Activated CD4-positive, alpha-beta T cell treated with anti-CD3 and anti-CD28 coated beads, Interleukin-10, Interleukin-2, amounts not matched to agents 100 ng/mL and 50 ng/mL, durations not matched to agents 16 hours and 8 hours (primary cell): ENCODE results near the gene ZBTB20.

ENCODE experiments used
- DNase-seq: peaks from one replicate; pipeline ENCODE4 v3.0.0-alpha.2; 2020

The ZBTB20 gene

DNA sequence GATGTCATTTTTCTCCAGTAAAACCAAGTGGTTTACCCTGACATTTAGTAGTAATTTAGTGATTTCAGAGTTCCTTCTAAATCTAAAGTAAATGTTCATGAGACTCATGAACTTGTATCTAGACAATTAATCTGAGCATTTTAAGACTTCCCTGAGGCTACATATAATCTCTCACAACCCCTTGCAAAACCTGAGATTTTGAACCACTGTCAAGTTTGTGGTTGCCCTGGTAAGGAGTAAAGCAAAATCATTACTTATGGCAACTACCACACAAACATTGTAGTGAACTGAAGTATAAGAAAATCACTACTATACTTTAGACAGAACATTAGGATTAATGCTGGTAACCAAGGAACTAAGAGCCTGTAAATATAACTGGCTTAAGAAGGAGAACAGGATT is 483.1 kb downstream of the ZBTB20 start:
- DNase-seq, result no peak

DNA sequence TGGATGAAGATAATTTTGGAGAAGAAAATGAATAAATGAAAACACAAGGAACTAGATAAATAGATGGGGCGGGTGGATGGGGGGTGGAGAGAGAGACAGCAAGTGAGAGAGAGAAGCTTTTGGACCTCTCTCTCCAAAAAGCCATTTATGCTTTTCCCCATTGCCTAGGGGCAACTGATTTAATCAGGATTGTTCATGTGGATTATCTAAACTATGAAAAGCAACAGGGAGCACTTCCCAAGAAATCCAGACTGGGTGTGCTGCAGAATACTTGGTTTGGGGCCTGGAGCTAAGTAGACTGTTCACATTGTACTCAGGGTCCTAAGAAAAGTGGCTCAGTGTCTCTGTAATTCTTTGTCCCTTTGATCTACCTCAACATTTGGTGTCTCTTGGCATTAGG is 486.3 kb downstream of the ZBTB20 start:
- no peak for DNase-seq

DNA sequence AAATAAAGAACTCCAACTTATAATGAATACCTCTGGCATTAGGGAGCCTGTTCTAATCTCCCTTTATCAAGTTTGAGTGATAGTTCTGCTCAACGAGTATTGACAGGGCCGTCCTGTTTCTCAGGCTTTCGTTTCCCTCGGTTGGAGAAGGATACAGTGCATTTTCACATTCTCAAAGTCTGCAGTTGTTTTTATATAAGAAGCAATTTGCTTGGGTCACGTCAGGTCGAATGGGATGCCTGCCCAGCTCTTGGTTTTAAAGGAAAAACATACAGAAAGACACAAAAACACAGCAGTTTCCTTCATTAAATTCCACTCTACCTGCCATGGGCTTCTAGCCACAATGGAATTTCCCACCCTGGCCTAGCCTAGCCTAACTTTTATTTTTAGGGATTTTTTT is 487.0 kb downstream of the ZBTB20 start:
- no peak for DNase-seq

- no peak for DNase-seq
Observed at GRCh38 chr3:114659109-114660061, 487.7 kb downstream of the ZBTB20 start.

DNA sequence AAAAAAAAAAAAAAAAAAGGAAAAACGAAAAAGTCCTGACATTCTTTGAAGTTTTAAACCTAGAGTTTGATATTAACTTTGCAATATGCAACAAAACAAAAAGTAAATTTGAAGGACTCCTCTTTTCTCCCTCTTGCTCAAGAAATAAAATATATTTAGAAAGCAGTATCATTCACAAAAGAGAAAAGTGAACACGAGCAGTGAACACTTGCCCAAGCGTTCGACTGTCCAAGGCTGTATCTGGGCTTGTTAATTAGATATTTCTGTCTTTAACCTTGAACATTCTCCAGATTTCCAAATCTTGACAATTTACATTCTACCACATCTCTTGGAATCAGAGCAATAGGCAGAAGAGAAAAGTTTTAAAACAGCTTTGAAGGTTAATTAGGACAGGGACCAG is 495.5 kb downstream of the ZBTB20 start:
- no peak for DNase-seq

DNA sequence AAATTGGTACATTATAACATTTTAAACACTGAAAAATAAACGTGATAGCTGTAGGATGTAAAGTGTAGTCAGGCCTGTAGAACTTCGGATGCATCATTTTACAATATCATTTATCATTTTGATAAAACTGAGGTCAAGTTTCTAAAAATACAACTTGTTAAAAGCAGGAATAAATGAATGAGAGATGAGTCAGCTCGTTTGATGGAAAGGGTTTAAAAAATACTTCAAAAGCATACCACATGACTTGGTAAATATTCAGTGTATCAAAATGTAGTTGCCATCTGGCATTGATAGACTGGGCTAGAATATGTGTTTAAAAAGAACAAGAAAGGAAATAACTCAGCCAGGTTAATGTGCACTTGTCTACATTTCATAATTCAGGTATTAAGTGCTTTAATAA is 496.3 kb downstream of the ZBTB20 start:
- no peak for DNase-seq

- no peak for DNase-seq
Observed at GRCh38 chr3:114649331-114649730, 497.8 kb downstream of the ZBTB20 start.

GRCh38 chr3:114646526-114646925 is 500.6 kb downstream of the ZBTB20 start:
- no peak for DNase-seq

- no peak for DNase-seq
Observed at GRCh38 chr3:114645392-114645791, 501.7 kb downstream of the ZBTB20 start.

GRCh38 chr3:114644367-114644766 is 502.7 kb downstream of the ZBTB20 start:
- no peak for DNase-seq

DNA sequence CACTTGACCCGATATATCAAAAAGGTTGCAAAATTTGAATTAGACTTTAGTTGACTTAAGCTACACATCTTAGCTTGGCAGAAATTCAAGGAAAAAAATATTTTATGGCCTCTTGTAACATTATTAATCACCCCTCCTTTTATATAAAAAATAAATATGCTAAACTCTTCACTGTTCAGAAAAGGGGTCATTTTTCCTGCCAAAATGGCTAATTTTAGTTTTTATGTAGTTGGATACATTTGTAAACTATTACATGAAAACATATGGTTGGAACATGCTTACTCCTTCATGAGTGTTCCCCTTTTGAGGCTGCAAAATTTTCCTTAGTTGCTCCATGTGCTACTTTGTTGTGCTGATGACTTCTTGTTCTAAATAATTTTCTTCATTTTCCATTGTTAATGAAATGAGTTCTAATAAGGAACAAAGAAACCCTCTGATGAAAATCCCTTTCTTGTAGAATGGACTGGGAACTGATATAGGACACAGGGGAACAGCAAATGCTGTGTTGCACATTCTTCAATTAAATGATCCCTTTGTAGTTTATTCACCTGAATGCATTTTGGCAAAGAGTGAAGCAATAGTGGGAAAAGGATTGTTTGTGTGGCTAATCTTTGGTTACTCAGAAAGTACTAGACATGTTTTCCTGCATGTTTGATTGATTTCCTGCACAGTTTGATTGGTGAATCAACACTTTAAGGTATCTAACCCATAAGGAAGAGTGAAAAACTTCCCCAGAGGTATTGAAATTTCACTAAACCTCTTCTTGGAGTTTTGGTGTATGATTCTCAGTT is 503.9 kb downstream of the ZBTB20 start:
- DNase-seq, result no peak

- no peak for DNase-seq
Observed at GRCh38 chr3:114640126-114640525, 507.0 kb downstream of the ZBTB20 start.

- no peak for DNase-seq
Observed at GRCh38 chr3:114639171-114639570, 507.9 kb downstream of the ZBTB20 start.

- DNase-seq, result no peak
Observed at GRCh38 chr3:114635878-114636277, 511.2 kb downstream of the ZBTB20 start.

- DNase-seq, result no peak
Observed at GRCh38 chr3:114634635-114635034, 512.5 kb downstream of the ZBTB20 start.

DNA sequence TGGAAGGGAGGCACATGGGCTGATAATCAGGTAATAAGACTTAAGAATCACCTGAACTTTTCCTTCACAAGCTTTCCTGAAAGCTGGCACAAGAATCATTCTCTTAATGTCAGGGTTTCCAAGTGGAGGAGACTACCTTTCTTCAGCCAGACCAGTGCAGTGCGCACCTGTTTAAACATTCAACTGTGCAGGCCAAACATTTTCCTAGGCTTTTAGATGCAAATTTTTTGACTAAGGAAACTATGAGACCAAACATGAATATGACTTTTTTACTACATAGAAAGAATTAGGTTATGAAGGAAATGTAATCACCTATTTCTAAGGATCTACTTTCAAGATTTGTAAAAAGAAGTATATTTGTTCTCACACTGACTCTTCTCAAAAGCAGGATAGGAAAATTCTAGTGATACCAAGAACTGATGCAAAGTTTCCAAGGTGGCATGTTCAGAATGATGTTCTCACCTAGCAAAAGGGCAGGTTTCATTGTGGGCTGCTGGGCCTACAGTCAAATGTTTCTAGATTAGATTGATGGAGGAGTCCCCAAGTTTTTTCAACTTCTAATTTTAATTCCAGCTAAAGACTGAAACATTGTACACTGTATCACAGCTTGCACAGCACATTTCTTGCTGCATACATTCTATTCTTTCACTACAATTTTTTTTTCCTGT is 514.2 kb downstream of the ZBTB20 start:
- DNase-seq, result peak; percentile 19

GRCh38 chr3:114627770-114628169 is 519.3 kb downstream of the ZBTB20 start:
- no peak for DNase-seq

DNA sequence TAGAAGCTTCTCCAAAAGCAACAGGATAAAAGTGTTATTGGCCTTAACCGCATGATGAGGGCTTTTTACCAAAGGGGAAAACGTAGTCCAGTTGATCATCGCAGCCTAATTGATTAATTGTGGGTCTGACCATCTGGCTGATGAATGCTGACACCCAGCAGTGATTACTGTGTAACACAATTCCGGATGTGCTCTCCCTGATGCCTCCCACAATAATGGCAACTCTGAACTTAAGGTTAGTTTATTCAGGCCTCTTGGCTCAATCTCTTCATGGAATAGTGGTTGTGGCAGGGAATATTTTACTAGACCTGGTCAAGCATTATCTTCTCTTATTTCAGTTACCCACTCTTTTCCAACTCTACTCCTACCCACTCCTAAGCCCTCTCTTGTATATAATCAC is 520.3 kb downstream of the ZBTB20 start:
- DNase-seq, result no peak

- DNase-seq, result peak; percentile 4
Observed at GRCh38 chr3:114624571-114625181, 522.4 kb downstream of the ZBTB20 start.

GRCh38 chr3:114624047-114624445 is 523.0 kb downstream of the ZBTB20 start:
- no peak for DNase-seq

GRCh38 chr3:114623420-114624046 is 523.6 kb downstream of the ZBTB20 start:
- DNase-seq, result no peak

DNA sequence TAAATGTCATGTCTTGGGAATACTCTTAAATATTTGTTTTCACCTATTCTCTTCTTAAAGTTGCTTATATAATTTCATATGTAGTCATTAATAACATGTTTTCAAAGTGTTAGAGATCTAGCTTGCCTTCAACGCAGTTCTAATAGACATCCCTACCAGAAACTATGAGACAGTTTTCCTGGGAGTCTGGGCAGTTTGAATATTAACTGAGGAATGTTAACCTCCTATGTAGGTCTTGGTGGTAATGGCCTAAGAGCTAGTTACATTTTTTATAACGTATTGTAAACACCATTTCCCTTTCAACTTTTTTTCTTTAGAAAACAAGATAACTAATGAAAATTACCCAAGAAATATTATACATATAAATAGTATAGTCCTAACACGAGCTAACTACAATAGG is 525.1 kb downstream of the ZBTB20 start:
- DNase-seq, result no peak

DNA sequence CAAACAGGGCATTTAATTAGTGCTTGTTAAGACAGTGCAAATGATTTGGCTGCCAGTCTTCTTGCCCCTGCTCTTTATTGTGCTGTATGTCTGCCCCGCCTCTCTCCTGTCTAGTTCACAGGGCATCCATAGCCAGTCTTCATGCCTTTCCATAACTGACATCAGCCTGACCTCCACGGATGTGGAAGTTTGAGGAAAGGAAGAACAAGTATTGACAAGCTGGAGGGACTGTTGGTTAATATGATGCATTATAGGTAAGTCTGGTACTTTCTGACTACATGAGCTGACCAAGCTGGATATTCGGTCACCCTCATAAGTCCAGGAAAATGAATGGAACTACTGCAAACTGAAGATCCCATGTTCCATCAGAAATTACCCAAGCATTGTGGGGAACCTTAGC is 527.3 kb downstream of the ZBTB20 start:
- no peak for DNase-seq
